ENCODE data around the gene CDH13.

DNA sequence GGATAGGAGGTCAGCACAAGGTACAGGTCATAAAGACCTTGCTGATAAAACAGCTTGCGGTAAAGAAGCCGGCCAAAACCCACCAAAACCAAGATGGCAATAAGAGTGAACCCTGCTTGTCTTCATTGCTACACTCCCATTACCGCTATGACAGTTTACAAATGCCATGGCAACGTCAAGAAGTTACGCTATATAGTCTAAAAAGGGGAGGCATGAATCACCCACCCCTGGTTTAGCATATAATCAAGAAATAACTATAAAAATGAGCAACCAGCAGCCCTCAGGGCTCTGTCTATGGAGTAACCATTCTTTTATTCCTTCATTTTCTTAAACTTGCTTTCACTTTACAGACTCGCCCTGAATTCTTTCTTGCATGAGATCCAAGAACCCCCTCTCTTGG lies 1180.0 kb downstream of the CDH13 start:
- TF ChIP-seq, protein P1, sequence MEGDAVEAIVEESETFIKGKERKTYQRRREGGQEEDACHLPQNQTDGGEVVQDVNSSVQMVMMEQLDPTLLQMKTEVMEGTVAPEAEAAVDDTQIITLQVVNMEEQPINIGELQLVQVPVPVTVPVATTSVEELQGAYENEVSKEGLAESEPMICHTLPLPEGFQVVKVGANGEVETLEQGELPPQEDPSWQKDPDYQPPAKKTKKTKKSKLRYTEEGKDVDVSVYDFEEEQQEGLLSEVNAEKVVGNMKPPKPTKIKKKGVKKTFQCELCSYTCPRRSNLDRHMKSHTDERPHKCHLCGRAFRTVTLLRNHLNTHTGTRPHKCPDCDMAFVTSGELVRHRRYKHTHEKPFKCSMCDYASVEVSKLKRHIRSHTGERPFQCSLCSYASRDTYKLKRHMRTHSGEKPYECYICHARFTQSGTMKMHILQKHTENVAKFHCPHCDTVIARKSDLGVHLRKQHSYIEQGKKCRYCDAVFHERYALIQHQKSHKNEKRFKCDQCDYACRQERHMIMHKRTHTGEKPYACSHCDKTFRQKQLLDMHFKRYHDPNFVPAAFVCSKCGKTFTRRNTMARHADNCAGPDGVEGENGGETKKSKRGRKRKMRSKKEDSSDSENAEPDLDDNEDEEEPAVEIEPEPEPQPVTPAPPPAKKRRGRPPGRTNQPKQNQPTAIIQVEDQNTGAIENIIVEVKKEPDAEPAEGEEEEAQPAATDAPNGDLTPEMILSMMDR (IDR thresholded peaks at IDR 0.05) = no peak
- no peak for TF ChIP-seq ZFX (IDR thresholded peaks at IDR 0.05; ENCODE audit: borderline replicate concordance)
